HG03095 (cell line): ENCODE data around the gene DLK1.

Source experiments
- ATAC-seq: cut with Tn5 transposase; IDR thresholded peaks from one replicate; pipeline ENCODE4 v1.9.1; 2021; ENCODE audit warnings: moderate library complexity; ENCODE audit not compliant: unreplicated experiment

DLK1 gene

GRCh38 chr14:100775351-100775830 is 48.7 kb downstream of the DLK1 start:
- no peak for ATAC-seq

- ATAC-seq: no peak
Observed at GRCh38 chr14:100775831-100776591, 49.3 kb downstream of the DLK1 start.

GRCh38 chr14:100776681-100777365 is 50.1 kb downstream of the DLK1 start:
- ATAC-seq: no peak

GRCh38 chr14:100777366-100777817 is 50.7 kb downstream of the DLK1 start:
- ATAC-seq: no peak

GRCh38 chr14:100777818-100778525 is 51.3 kb downstream of the DLK1 start:
- no peak for ATAC-seq

GRCh38 chr14:100778526-100778882 is 51.8 kb downstream of the DLK1 start:
- no peak for ATAC-seq

- ATAC-seq: no peak
Observed at GRCh38 chr14:100778951-100779690, 52.4 kb downstream of the DLK1 start.

- ATAC-seq: no peak
Observed at GRCh38 chr14:100779691-100780080, 53.0 kb downstream of the DLK1 start.

- ATAC-seq: no peak
Observed at GRCh38 chr14:100780246-100780645, 53.6 kb downstream of the DLK1 start.

- no peak for ATAC-seq
Observed at GRCh38 chr14:100780646-100781355, 54.1 kb downstream of the DLK1 start.

- no peak for ATAC-seq
Observed at GRCh38 chr14:100781952-100782351, 55.3 kb downstream of the DLK1 start.

GRCh38 chr14:100782516-100783320 is 56.0 kb downstream of the DLK1 start:
- no peak for ATAC-seq

GRCh38 chr14:100783630-100784370 is 57.1 kb downstream of the DLK1 start:
- ATAC-seq: no peak

- no peak for ATAC-seq
Observed at GRCh38 chr14:100784523-100785337, 58.0 kb downstream of the DLK1 start.

- ATAC-seq: no peak
Observed at GRCh38 chr14:100785338-100785615, 58.6 kb downstream of the DLK1 start.

GRCh38 chr14:100785626-100786025 is 58.9 kb downstream of the DLK1 start:
- ATAC-seq: no peak

- ATAC-seq: no peak
Observed at GRCh38 chr14:100786131-100786530, 59.4 kb downstream of the DLK1 start.

GRCh38 chr14:100786576-100787219 is 60.0 kb downstream of the DLK1 start:
- ATAC-seq: no peak
